Prostate gland (tissue), 2 donors: ENCODE results near the gene FILIP1.

Source experiments
- CTCF ChIP-seq, 4 experiments: fragments of 200-600 bp in 2 of 4; fragments of 450-650 bp in 2 of 4; sonication (generic) in 2 of 4; IDR thresholded peaks; 1 replicate in 3 of 4; 2 replicates in 1 of 4; pipeline ENCODE4 v1.5.1; 2016 to 2019; ENCODE audit warnings: antibody characterized with exemption in 4 of 4, mild to moderate bottlenecking in 2 of 4, moderate library complexity in 2 of 4
- POLR2A ChIP-seq: fragments of 450-650 bp; IDR thresholded peaks from one replicate; pipeline ENCODE4 v1.6.1; 2016; ENCODE audit warnings: antibody characterized with exemption, mild to moderate bottlenecking

- TF ChIP-seq POLR2A: no peak
- TF ChIP-seq CTCF (IDR thresholded peaks at IDR 0.05): no peak
These were observed 114.1 kb downstream of the FILIP1 start for GRCh38 chr6:75379536-75379935.
